C4-2B (cell line): Measurements from ENCODE around the gene MBOAT1.

ENCODE experiments used
- ZFX ChIP-seq: fragments of 450-650 bp; IDR thresholded peaks from 2 replicates; pipeline ENCODE4 v1.6.1; 2017
- TF ChIP-seq, protein P1 (sequence below): fragments of 450-650 bp; conservative IDR thresholded peaks from 2 replicates; pipeline ENCODE4 v1.5.1; 2017; ENCODE audit warnings: mild to moderate bottlenecking

DNA sequence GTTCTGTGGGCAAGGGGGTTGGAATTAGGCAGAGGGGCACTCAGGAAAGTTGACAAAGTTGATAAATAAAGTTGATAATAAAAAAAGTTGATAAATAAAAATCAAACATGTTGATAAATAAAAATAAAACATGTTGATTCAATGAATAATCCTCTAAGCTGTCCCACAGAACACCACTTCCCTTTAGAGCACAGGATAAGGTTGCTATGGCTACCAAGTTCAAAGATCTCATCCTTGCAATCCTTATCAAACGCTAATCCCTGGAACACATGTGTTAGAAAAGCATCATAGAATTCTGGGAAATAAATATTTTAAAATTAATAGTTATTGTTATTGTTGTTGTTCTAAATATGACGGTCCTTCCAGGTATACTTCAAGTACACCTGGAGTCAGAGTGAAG lies 33.9 kb downstream of the MBOAT1 start:
- TF ChIP-seq, protein P1, sequence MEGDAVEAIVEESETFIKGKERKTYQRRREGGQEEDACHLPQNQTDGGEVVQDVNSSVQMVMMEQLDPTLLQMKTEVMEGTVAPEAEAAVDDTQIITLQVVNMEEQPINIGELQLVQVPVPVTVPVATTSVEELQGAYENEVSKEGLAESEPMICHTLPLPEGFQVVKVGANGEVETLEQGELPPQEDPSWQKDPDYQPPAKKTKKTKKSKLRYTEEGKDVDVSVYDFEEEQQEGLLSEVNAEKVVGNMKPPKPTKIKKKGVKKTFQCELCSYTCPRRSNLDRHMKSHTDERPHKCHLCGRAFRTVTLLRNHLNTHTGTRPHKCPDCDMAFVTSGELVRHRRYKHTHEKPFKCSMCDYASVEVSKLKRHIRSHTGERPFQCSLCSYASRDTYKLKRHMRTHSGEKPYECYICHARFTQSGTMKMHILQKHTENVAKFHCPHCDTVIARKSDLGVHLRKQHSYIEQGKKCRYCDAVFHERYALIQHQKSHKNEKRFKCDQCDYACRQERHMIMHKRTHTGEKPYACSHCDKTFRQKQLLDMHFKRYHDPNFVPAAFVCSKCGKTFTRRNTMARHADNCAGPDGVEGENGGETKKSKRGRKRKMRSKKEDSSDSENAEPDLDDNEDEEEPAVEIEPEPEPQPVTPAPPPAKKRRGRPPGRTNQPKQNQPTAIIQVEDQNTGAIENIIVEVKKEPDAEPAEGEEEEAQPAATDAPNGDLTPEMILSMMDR: no peak
- no peak for TF ChIP-seq ZFX
